ENCODE measurements around the gene PLA2G2F. TPM values are rescaled to one million over a fixed set of nuclear protein-coding genes. Genes with fewer than 3 reads are reported as not detected.
A peak's percentile ranks its signal among the peaks of the same experiment; 100 is the strongest.

Gene PLA2G2F
- not detected for total RNA-seq

GRCh38 chr1:20138961-20139550, at the start of gene PLA2G2F:
PLA2G2F (plus strand) TSS chr1:20139323; CDS start chr1:20139428, 105 bp downstream.
- H3K27me3 ChIP-seq (ENCODE audit: control insufficient read depth in 3 of 3, insufficient read depth in 3 of 3, low read length in 3 of 3) = peaks cover 3 to 19% (median 3%) of the 10 kb centered on the region in 3 donors
- no peak within 1 kb of the TSS for H3K27ac ChIP-seq (ENCODE audit: low read depth, low read length)
- no peaks in the 10 kb centered on the region for H3K4me1 ChIP-seq (ENCODE audit: control insufficient read depth in 3 of 3, insufficient read depth in 3 of 3, low read length in 3 of 3)
- no peaks in the 10 kb centered on the region for H3K36me3 ChIP-seq (ENCODE audit: control insufficient read depth in 3 of 3, insufficient read depth in 3 of 3, low read length in 3 of 3)
- H3K4me3 ChIP-seq (ENCODE audit: low read length in 3 of 3) = no peak within 1 kb of the TSS
- no peak within 1 kb of the TSS for H3K9ac ChIP-seq (ENCODE audit: low read depth in 1 of 3, low read length in 3 of 3)
- no peaks in the 10 kb centered on the region for H3K9me3 ChIP-seq (ENCODE audit: control insufficient read depth in 3 of 3, low read length in 3 of 3)

- no peak overlapping the region for H3K9ac ChIP-seq (ENCODE audit: low read depth in 1 of 3, low read length in 3 of 3)
- H3K4me3 ChIP-seq (ENCODE audit: low read length in 3 of 3) = no peak overlapping the region
- H3K27me3 ChIP-seq (ENCODE audit: control insufficient read depth in 3 of 3, insufficient read depth in 3 of 3, low read length in 3 of 3) = peaks cover 0 to 10% (median 0%) of the 10 kb centered on the region in 3 donors
- no peak overlapping the region for H3K27ac ChIP-seq (ENCODE audit: low read depth, low read length)
- H3K9me3 ChIP-seq (ENCODE audit: control insufficient read depth in 3 of 3, low read length in 3 of 3) = no peaks in the 10 kb centered on the region
- no peaks in the 10 kb centered on the region for H3K36me3 ChIP-seq (ENCODE audit: control insufficient read depth in 3 of 3, insufficient read depth in 3 of 3, low read length in 3 of 3)
- no peaks in the 10 kb centered on the region for H3K4me1 ChIP-seq (ENCODE audit: control insufficient read depth in 3 of 3, insufficient read depth in 3 of 3, low read length in 3 of 3)
These were observed 49.6 kb upstream of the PLA2G2F start for GRCh38 chr1:20089328-20090077.

- H3K4me1 ChIP-seq (ENCODE audit: control insufficient read depth in 3 of 3, insufficient read depth in 3 of 3, low read length in 3 of 3) = no peaks in the 10 kb centered on the region
- H3K27me3 ChIP-seq (ENCODE audit: control insufficient read depth in 3 of 3, insufficient read depth in 3 of 3, low read length in 3 of 3) = peaks cover 0 to 9% (median 0%) of the 10 kb centered on the region in 3 donors
- H3K27ac ChIP-seq (ENCODE audit: low read depth, low read length) = no peak overlapping the region
- H3K9ac ChIP-seq (ENCODE audit: low read depth in 1 of 3, low read length in 3 of 3) = no peak overlapping the region
- no peaks in the 10 kb centered on the region for H3K9me3 ChIP-seq (ENCODE audit: control insufficient read depth in 3 of 3, low read length in 3 of 3)
- H3K36me3 ChIP-seq (ENCODE audit: control insufficient read depth in 3 of 3, insufficient read depth in 3 of 3, low read length in 3 of 3) = no peaks in the 10 kb centered on the region
- no peak overlapping the region for H3K4me3 ChIP-seq (ENCODE audit: low read length in 3 of 3)
These were observed 49.0 kb upstream of the PLA2G2F start for GRCh38 chr1:20090119-20090518.

GRCh38 chr1:20090641-20091040, 48.5 kb upstream of the PLA2G2F start:
- Histone ChIP-seq H3K4me1 (ENCODE audit: control insufficient read depth in 3 of 3, insufficient read depth in 3 of 3, low read length in 3 of 3) (peaks cover 0 to under 1% (median 0%) of the 10 kb centered on the region in 3 donors), H3K9ac (ENCODE audit: low read depth in 1 of 3, low read length in 3 of 3) (no peak overlapping the region), H3K27ac (ENCODE audit: low read depth, low read length) (no peak overlapping the region), H3K36me3 (ENCODE audit: control insufficient read depth in 3 of 3, insufficient read depth in 3 of 3, low read length in 3 of 3) (no peaks in the 10 kb centered on the region), H3K27me3 (ENCODE audit: control insufficient read depth in 3 of 3, insufficient read depth in 3 of 3, low read length in 3 of 3) (peaks cover 0 to 9% (median 0%) of the 10 kb centered on the region in 3 donors), H3K4me3 (ENCODE audit: low read length in 3 of 3) (no peak overlapping the region), H3K9me3 (ENCODE audit: control insufficient read depth in 3 of 3, low read length in 3 of 3) (no peaks in the 10 kb centered on the region)

GRCh38 chr1:20093303-20093702, 45.8 kb upstream of the PLA2G2F start:
- Histone ChIP-seq H3K9ac (ENCODE audit: low read depth in 1 of 3, low read length in 3 of 3) (no peak overlapping the region), H3K4me3 (ENCODE audit: low read length in 3 of 3) (no peak overlapping the region), H3K27ac (ENCODE audit: low read depth, low read length) (no peak overlapping the region), H3K9me3 (ENCODE audit: control insufficient read depth in 3 of 3, low read length in 3 of 3) (no peaks in the 10 kb centered on the region), H3K4me1 (ENCODE audit: control insufficient read depth in 3 of 3, insufficient read depth in 3 of 3, low read length in 3 of 3) (peaks cover 0 to 2% (median 0%) of the 10 kb centered on the region in 3 donors), H3K27me3 (ENCODE audit: control insufficient read depth in 3 of 3, insufficient read depth in 3 of 3, low read length in 3 of 3) (peaks cover 0 to 5% (median 0%) of the 10 kb centered on the region in 3 donors), H3K36me3 (ENCODE audit: control insufficient read depth in 3 of 3, insufficient read depth in 3 of 3, low read length in 3 of 3) (no peaks in the 10 kb centered on the region)

- Histone ChIP-seq H3K4me1 (ENCODE audit: control insufficient read depth in 3 of 3, insufficient read depth in 3 of 3, low read length in 3 of 3) (peaks cover 0 to 2% (median 0%) of the 10 kb centered on the region in 3 donors), H3K9me3 (ENCODE audit: control insufficient read depth in 3 of 3, low read length in 3 of 3) (no peaks in the 10 kb centered on the region), H3K4me3 (ENCODE audit: low read length in 3 of 3) (no peak overlapping the region), H3K36me3 (ENCODE audit: control insufficient read depth in 3 of 3, insufficient read depth in 3 of 3, low read length in 3 of 3) (no peaks in the 10 kb centered on the region), H3K9ac (ENCODE audit: low read depth in 1 of 3, low read length in 3 of 3) (no peak overlapping the region), H3K27me3 (ENCODE audit: control insufficient read depth in 3 of 3, insufficient read depth in 3 of 3, low read length in 3 of 3) (peaks cover 0 to 5% (median 0%) of the 10 kb centered on the region in 3 donors), H3K27ac (ENCODE audit: low read depth, low read length) (peak overlapping the region; percentile 47)
These were observed 45.2 kb upstream of the PLA2G2F start for GRCh38 chr1:20093940-20094391.

GRCh38 chr1:20095564-20096434, 43.3 kb upstream of the PLA2G2F start:
- no peaks in the 10 kb centered on the region for H3K9me3 ChIP-seq (ENCODE audit: control insufficient read depth in 3 of 3, low read length in 3 of 3)
- H3K9ac ChIP-seq (ENCODE audit: low read depth in 1 of 3, low read length in 3 of 3) = no peak overlapping the region
- H3K27ac ChIP-seq (ENCODE audit: low read depth, low read length) = no peak overlapping the region
- H3K36me3 ChIP-seq (ENCODE audit: control insufficient read depth in 3 of 3, insufficient read depth in 3 of 3, low read length in 3 of 3) = no peaks in the 10 kb centered on the region
- peaks cover 0 to 2% (median 0%) of the 10 kb centered on the region in 3 donors for H3K4me1 ChIP-seq (ENCODE audit: control insufficient read depth in 3 of 3, insufficient read depth in 3 of 3, low read length in 3 of 3)
- peaks cover 0 to 12% (median 8%) of the 10 kb centered on the region in 3 donors for H3K27me3 ChIP-seq (ENCODE audit: control insufficient read depth in 3 of 3, insufficient read depth in 3 of 3, low read length in 3 of 3)
- no peak overlapping the region for H3K4me3 ChIP-seq (ENCODE audit: low read length in 3 of 3)

GRCh38 chr1:20096840-20097447, 42.2 kb upstream of the PLA2G2F start:
- no peak overlapping the region for H3K27ac ChIP-seq (ENCODE audit: low read depth, low read length)
- H3K9ac ChIP-seq (ENCODE audit: low read depth in 1 of 3, low read length in 3 of 3) = no peak overlapping the region
- H3K36me3 ChIP-seq (ENCODE audit: control insufficient read depth in 3 of 3, insufficient read depth in 3 of 3, low read length in 3 of 3) = no peaks in the 10 kb centered on the region
- H3K4me1 ChIP-seq (ENCODE audit: control insufficient read depth in 3 of 3, insufficient read depth in 3 of 3, low read length in 3 of 3) = peaks cover 0 to 2% (median 0%) of the 10 kb centered on the region in 3 donors
- H3K4me3 ChIP-seq (ENCODE audit: low read length in 3 of 3) = no peak overlapping the region
- peaks cover 0 to 12% (median 8%) of the 10 kb centered on the region in 3 donors for H3K27me3 ChIP-seq (ENCODE audit: control insufficient read depth in 3 of 3, insufficient read depth in 3 of 3, low read length in 3 of 3)
- no peaks in the 10 kb centered on the region for H3K9me3 ChIP-seq (ENCODE audit: control insufficient read depth in 3 of 3, low read length in 3 of 3)

- Histone ChIP-seq H3K9me3 (ENCODE audit: control insufficient read depth in 3 of 3, low read length in 3 of 3) (no peaks in the 10 kb centered on the region), H3K27ac (ENCODE audit: low read depth, low read length) (no peak overlapping the region), H3K9ac (ENCODE audit: low read depth in 1 of 3, low read length in 3 of 3) (no peak overlapping the region), H3K27me3 (ENCODE audit: control insufficient read depth in 3 of 3, insufficient read depth in 3 of 3, low read length in 3 of 3) (peaks cover 0 to 8% (median 7%) of the 10 kb centered on the region in 3 donors), H3K4me1 (ENCODE audit: control insufficient read depth in 3 of 3, insufficient read depth in 3 of 3, low read length in 3 of 3) (peaks cover 0 to 2% (median 0%) of the 10 kb centered on the region in 3 donors), H3K4me3 (ENCODE audit: low read length in 3 of 3) (no peak overlapping the region), H3K36me3 (ENCODE audit: control insufficient read depth in 3 of 3, insufficient read depth in 3 of 3, low read length in 3 of 3) (no peaks in the 10 kb centered on the region)
These were observed 39.6 kb upstream of the PLA2G2F start for GRCh38 chr1:20099533-20099932.
